GM19324 (cell line): ENCODE results near the gene VPREB1.
"Not testable (repeated sequence)": the region's sequence is repeated elsewhere in the genome, so short reads cannot be mapped to it uniquely, and the experiment has no call there.

Experiments used
- ATAC-seq: cut with Tn5 transposase; IDR thresholded peaks from one replicate; pipeline ENCODE4 v1.9.1; 2021; ENCODE audit warnings: mild to moderate bottlenecking, moderate library complexity; ENCODE audit not compliant: unreplicated experiment, low FRiP score

VPREB1 gene

DNA sequence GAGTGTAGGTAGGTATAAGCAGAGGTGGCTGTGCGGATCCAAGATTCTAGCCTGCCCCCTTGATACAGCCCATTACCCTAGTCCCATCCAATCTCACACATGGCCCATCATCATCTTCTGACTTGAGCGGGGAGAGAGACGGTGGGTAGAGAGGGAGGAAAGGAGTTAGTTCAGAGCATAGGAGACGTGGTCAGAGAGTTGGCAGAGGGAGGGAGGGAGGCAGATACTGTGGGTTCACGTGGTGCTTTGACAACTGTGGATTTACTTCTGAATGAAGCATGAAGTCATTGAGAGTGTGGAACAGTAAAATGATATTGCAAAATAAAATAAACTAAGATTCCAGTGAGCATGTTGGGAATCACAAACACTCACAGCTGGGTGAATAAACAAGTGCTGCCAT lies 31.4 kb upstream of the VPREB1 start:
- no peak for ATAC-seq

DNA sequence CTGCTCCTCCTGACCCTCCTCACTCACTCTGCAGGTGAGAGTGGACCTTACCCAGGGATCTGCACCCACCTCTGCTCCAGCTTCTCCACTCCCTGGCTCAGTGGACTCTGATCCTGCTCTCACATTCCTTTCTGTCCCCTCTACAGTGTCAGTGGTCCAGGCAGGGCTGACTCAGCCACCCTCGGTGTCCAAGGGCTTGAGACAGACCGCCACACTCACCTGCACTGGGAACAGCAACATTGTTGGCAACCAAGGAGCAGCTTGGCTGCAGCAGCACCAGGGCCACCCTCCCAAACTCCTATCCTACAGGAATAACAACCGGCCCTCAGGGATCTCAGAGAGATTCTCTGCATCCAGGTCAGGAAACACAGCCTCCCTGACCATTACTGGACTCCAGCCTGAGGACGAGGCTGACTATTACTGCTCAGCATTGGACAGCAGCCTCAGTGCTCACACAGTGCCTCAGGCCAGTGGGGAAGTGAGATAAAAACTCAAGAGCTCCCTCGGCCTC lies 29.7 kb upstream of the VPREB1 start:
- ATAC-seq = no peak

DNA sequence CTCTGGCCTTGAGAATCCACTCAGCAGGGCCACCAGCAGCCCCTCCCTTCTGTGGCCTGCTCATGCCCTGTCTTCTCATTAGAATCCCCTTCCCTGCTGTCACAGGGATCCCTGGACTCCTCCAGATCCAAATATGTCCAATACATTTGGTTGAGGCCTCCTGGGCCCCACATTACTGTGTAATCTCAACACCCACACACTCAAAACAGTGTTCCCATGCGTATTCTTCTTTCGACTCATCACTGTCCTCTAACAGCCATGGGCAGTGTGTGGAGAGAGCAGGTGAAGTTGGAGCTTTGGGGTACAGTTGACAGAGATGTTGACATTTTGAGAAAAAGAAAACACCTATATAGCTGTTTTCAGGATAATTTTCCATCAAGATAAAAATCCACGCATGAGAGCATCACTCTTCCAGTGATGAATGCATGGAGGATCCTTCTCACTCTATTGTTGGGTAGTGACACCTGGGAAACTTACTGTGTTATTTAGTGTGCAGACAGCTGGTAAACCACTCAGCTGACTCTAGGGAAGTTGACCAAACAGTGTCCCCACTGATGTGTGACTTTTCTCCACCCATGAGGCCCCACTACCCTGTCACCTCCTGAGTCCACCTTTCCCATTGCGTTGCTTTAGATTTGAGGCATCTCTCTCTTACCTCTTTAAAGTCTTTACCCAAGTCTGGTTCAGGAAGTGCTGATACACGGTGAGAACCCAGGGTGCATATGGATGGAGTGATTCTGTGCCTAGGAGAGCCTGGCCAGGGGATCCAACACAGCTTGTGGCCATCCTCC lies 28.7 kb upstream of the VPREB1 start:
- ATAC-seq = no peak

DNA sequence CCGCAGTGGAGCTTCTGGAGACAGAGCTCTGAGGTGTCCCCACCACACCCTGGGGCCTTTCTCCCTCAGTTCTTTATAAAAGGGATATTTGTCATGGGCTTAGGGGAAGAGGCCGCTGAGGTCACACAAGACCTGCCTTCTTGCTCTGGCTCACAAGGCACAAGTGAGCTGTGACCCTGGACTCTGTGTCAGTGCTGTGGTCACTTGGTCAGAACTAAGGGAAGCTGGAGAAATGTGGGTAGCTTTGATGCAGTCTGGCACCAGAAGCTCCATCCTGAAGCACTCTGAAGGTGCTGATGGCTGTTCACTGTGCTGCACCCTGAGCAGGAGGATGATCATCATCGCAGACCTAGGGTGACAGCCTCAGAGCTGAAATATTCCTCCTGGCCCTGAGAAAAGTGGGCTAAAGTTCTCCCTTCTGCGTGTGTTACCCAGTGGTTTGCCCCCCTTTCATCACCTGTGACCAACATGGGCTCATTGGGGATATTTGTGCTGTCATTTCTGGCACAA lies 28.1 kb upstream of the VPREB1 start:
- ATAC-seq = no peak

DNA sequence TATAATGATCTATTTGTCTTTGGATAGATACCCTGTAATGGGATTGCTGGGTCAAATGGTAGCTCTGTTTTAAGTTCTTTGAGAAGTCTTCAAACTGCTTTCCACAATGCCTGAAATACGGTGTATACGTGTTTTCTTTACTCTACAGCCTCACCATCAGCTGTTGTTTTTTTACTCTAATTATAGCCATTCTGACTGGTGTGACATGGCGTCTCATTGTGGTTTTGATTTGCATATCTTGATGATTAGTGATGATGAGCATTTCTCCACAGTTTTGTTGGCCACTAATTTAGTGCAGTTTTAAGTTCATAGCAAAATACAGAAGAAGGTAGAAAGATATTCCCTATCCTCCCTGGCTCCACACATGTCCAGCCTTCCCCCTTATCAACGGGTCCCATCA lies 26.3 kb upstream of the VPREB1 start:
- ATAC-seq = no peak

DNA sequence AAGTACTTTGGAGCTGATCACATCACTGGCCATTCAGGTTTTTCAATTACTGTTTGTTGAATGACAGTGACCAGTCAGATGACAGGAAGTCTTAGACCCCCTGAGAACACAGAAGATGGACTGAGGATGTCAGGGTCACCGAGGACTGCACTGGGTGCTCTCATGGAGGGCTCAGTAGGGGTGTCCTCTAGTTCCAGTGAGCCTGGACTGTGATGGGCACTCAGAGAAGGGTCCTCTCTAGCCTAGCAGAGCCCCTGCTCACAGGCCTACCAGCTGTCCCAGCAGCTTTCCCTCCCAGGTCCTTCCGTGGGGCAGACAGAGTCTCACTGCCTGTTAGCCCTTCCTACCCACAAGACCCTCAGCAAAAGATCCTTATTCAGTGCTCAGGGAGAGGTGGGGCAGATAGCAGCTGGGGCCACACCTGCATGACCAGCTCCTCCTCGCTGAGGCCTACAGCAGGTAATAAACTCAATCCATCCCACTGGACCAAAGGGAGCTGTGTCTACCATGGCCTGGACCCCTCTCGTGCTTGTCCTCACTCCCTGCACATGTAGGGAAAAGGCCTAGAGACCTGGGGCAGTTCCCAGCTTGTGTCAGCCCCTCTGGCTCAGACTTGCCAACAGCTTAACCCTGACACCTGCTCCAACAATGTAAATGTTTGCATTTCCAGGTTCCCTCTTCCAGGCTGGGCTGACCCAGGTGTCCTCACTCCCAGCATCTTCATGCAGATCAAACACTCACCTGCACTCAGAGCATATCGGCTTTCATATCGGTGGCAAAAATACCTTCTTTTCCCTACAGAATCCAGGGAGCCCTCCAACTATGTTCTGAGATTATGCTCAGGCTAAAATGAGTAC lies 25.2 kb upstream of the VPREB1 start:
- no peak for ATAC-seq

DNA sequence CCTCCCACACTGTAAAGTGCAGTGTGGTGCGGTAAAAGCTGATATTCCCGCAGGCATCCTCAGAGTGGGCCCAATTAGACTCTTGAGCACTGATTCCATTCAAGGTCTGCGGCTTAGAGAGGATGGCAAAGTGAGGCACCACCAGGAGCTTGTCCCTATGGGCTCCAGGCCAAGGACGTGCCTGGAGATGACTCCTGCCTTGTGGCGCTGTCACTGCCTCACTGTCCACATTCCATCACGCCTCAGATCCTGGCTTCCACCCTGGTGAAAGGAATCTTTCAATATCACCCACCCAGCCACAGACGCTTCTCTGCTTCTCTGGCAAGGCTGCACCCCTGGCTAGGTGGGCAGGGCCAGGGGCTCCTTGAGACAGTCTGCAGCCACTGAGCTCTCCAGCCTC lies 23.5 kb upstream of the VPREB1 start:
- not testable (repeated sequence) for ATAC-seq

DNA sequence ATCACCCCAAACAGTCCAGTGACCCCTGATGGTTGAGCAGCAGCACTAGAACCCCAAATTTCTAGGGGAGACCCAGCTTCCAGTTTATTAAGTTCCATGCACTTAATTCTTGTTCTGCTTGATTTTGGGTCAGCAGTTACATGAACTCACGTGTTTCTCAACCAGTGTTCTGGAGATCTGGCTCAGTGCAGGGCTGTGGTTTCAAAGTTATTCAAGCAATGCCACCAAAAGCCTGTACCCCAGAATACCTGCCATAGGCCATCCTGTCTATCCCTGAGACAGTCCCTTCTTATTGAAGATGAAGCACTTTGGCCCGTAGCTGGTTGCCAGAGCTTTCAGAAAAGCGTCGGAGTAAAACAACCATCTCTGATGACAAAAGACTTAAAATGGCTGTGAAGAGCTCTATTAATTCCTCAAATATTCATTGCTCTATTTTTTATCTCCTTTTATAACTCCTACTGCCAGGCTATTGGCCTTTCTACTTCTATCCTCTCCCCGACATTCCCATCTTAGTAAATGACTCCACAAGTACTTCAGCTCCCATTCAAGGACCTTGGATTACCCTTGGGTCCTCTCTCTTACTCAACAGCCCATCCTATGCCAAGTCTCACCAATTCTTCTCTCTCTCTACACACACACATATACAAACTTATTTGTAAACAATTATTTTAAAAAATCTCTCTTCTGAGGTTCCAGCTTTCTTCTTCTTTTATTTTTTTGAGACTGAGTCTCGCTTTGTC lies 18.0 kb upstream of the VPREB1 start:
- no peak for ATAC-seq

DNA sequence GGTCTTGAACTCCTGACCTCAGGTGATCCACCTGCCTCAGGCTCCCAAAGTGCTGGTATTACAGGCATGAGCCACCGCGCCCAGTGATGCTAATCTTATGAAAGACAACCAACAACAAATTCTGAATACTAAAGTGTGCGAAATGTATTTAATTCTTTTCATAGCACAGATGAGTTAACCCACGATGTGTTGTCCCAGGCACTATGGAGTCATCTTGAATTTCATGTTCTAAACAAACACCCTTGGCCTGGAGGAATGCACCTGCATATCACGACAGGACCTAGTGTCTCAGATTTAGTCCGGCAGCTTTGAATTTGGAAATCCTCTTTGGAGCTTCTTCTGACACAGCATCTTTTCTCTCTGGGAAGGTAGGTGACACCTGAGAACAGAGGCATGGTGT lies 16.2 kb upstream of the VPREB1 start:
- ATAC-seq = no peak

DNA sequence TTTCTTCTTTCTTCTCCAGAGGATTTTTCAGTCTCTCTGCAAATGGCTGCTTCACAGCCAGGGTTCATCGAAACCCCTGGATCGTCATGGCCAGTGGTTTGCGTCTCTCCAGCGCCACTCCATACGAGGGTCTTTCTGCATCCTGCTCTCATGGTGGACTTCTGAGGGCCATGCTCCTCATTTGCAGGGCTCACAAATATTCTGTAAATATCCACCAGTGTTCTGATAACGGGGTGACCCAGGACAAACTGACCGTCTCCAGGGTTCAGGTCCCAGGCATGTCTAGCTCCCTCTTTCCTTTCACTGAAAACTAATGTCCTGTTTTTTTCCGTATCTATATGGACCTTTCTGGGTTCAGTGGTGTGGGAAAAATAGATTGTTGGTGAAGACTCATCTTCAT lies 15.7 kb upstream of the VPREB1 start:
- no peak for ATAC-seq

DNA sequence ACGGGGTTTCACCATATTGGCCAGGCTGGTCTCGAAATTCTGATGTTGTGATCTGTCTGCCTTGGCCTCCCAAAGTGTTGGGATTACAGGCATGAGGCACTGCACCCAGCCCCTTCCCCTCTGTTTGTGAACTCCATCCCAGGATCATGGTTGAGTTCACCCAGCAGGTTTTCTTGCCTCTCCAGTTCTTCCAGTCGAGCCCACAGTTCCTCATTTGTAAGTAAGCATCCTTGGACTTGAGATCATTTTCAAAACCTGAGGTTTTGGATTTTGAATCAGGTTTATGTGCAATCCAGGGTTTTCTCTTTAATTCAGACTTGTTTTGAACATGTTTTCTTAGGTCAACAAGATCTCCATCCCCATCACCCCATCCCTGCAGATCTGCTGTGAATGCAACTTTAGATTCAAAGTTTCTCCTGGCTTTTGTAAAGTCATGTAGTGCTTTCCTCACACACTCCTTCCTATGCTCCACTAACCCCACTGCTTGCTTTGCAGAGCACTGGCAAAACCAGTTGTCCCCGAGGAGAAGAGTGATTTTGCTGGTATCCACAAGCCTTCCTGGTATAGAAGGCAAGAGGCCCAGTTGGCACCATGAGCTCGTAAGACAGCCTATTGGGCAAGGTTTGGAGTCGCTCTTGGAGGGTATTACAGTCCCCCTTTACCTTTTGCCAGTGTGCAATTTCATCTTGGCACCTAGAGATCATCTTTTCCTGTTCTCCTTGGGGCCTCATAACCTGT lies 14.7 kb upstream of the VPREB1 start:
- ATAC-seq = no peak

DNA sequence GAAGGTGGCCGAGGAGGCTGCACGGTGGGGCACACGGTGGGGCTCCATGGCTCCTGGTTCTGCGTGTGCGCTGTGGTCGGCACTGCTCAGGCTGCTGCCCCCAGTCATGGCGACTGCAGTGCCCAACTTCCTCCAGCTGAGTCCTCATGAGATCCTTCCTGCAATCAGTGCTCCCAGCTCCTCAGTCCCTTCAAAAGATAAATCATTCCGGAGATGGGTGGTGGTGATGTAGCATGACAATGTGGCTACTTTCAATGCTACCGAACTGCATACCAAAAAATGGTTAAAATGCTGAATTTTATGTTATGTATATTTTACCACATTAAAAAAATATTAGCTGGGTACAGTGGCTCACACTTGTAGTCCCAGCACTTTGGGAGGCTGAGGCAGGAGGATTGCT lies 14.1 kb upstream of the VPREB1 start:
- ATAC-seq = no peak

DNA sequence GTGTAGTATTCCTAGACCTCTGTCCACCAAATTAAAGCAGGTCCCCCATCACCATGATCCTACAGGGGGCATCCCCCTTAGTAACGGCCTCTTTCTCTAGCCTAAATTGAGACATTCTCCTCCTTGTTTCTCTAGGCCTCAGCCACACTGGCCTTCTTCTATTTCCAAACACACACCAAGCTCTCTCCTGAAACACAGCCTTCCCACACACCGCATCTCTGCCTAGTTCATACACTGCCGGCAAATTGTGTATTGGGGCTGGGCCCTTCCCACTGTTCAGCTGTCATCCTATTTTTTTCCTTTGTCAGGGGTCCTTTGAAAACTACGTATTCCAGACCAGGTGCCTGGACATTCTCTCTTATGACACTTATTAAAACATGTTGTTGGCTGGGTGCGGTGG lies 11.5 kb upstream of the VPREB1 start:
- no peak for ATAC-seq

DNA sequence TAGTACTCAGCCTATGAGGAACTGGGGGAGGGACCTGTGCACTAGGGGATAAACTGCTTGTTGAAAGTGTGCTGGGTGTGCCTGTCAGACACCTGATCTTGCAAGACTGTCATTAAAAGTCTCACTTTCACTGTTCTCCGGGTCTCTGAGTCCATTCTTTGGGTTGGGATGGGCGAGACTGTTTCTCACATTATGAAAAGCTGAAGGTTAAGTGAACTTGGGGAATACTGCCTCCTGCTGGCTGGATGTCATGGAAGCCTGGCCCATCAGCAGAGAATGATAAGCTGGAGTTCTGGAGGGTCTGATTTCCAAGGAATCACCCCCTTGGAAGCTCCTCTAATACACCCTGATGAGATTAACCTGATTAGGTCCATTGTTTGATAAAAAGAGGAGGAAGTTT lies 9.0 kb upstream of the VPREB1 start:
- ATAC-seq = no peak

DNA sequence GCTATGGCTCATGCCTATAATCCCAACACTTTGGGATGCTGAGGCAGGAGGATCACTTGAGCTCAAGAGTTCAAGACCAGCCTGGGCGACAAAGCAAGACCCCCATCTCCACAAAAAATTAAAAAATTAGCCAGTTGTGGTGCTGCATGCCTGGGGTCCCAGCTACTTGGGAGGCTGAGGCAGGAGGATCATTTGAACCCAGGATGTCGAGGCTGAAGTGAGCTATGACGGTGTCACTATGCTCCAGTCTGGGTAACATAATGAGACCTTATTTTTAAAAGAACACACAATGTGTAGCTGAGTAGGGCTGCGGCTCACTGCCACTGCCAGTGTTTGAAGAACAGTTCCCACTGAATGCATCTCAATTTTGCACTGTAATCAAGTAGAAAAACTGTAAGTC lies 7.1 kb upstream of the VPREB1 start:
- no peak for ATAC-seq

DNA sequence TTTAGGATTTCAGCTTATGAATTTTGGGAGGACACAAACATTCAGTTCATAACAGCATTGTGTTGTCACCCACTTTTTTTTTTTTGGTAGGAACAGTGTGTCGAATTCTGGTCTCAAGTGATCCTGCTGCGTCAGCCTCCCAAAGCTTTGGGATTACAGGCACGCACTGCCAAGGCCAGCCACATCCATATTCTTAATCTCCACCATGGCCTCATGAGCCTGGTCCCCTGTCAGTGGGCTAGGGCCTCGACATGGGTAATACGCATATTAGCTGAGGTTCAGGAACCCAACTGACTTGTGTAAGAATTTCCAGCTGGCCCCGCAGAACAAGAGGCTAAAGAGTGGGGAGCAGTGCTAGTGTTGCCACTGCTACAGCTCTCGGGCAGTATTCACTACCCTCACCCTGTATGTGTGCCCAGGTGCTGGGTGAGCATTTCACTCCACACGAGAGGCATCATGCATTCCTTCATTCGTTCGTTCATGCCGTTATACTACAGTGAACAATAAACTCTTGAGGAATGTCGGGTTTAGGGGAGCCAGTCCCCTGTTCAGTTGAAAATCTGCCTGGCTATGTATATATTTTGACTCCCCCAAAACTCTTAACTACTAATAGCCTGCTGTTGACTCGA lies 5.2 kb upstream of the VPREB1 start:
- ATAC-seq = no peak

DNA sequence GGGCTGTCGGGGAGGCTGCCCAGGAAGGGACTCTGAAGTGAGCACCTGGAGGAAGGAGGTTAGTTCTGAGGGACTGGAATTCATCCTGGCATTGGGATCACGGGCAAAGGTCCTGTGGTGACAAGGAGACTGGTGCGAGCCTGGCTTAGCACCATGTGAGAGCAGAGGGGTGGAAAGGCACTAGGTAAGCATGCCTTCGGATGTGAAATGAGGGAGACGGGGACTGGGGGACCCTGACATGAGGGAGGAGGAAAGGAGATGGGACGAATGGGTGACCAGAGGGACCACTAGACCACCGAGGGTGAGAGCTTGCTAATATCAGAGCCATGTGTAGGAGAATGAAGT lies 3.1 kb upstream of the VPREB1 start:
- ATAC-seq = no peak

DNA sequence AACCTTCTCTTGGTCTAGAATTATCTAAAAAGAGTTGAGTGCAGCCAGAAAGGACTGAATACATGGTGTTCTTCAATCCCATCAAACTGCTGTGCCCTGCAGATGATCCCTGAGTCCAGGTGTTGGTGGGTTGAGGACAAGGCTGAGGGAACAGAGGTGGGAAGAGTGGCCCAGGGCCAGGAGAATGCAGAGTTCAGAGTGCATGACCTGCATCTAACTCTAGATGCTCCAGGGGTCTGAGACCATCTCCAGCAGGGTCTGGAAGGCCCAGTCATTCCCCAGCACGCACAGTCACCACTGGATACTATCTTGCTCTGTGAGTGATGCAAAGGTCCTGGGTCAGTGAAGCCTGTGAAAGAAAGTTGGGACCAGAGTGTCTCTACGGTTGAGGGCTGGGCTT lies 2.1 kb upstream of the VPREB1 start:
- ATAC-seq = no peak

DNA sequence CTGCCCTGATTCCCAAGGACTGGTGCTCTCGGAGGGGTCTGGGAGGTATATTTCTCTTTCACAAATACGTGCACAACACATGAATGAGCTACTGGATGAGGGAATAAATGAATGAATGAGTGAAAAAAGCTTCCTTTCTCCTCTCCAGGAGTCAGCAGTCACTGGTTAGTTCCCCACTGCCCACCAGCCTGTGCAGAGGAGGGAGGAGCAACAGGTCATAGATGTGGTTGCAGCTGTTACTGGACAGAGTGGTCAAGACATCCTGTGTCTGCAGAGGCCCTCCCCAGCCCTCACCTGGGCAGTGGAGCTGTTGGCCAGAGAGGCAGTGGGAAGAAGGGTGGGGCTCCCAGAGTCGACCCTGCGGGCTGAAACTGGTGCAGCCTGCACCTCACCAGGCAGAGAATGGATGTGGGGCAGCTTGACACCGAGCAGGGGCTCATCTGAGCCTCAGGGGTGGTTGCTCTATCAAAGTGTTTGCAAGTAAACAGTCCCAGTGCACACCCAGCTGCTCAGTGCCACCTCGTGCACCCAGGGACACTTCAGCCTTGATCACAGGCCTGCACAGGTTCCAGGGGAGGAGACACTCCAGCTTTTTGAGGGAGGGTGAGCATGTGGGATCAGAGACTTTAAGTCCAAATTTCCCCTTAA lies 1.4 kb upstream of the VPREB1 start:
- no peak for ATAC-seq
